ENCODE measurements around the gene IFNL4. TPM values are rescaled to one million over a fixed set of nuclear protein-coding genes. Genes with fewer than 3 reads are reported as not detected.

The IFNL4 gene
- total and polyA plus RNA-seq, 2 donors (not counting 3 experiments of a cell fraction or from before 2014, with no cell fraction given) = not detected

GRCh38 chr19:39236527-39236926, 12.1 kb downstream of the IFNL4 start:
- intact Hi-C loops (cut with micrococcal nuclease) = no loop called here
- ChIA-PET POLR2A (no interaction called here), CTCF (interaction anchor here (0.7 kb wide), 1 partner anchor 16 kb away, joined by 3 read pairs; no protein-coding TSS in a partner anchor)
- no peak overlapping the region for H2AFZ ChIP-seq (ENCODE audit: low read depth, low read length)
- H3K9me1 ChIP-seq (replicated peaks; ENCODE audit: control insufficient read depth, extremely low read depth, insufficient read depth, low read length) = no peaks in the 10 kb centered on the region
- BruUV-seq (replicated peaks) = no TSS peak
- no peak for DNase-seq (ENCODE audit: low read depth, low spot score)
- H3K27ac ChIP-seq (ENCODE audit: insufficient read depth, low read depth, low read length) = no peak overlapping the region
- H3K9ac ChIP-seq (replicated peaks; ENCODE audit: extremely low read depth, insufficient read depth, low read length) = no peak overlapping the region
- no peaks in the 10 kb centered on the region for H3K36me3 ChIP-seq (ENCODE audit: control insufficient read depth in 2 of 2, extremely low read depth in 1 of 2, insufficient read depth in 2 of 2, low read length in 2 of 2)
- H3K4me2 ChIP-seq (ENCODE audit: insufficient read depth, low read length) = no peak overlapping the region
- no peak for FAIRE-seq
- no peaks in the 10 kb centered on the region for H3K79me2 ChIP-seq (ENCODE audit: control insufficient read depth, insufficient read depth, low read length)
- H3K9me3 ChIP-seq (replicated peaks; ENCODE audit: control insufficient read depth, insufficient read depth, low read length) = no peaks in the 10 kb centered on the region
- no peaks in the 10 kb centered on the region for H3K4me1 ChIP-seq (ENCODE audit: control insufficient read depth, extremely low read depth, insufficient read depth, low read length)
- no peak overlapping the region for H3K4me3 ChIP-seq (replicated peaks in 1 of 3; ENCODE audit: insufficient read depth in 1 of 3, low read depth in 1 of 3, low read length in 3 of 3)
- no peak for TF ChIP-seq GATA2 (IDR thresholded peaks at IDR 0.05; ENCODE audit: insufficient read depth, insufficient read length, low read depth, low read length)
- TF ChIP-seq MAX (IDR thresholded peaks at IDR 0.05; ENCODE audit: insufficient read depth, insufficient read length) = no peak
- TF ChIP-seq EZH2 (IDR thresholded peaks at IDR 0.05; ENCODE audit: borderline replicate concordance, low read depth, low read length, severe bottlenecking) = no peak
- no peak for TF ChIP-seq POLR2A (IDR thresholded peaks at IDR 0.05; ENCODE audit: low read depth, low read length)
- TF ChIP-seq CTCF (IDR thresholded peaks at IDR 0.05; ENCODE audit: extremely low read depth in 1 of 2, insufficient read depth in 1 of 2, low read depth in 1 of 2, low read length in 2 of 2) = no peak
- no peak for TF ChIP-seq MYC (IDR thresholded peaks at IDR 0.05; ENCODE audit: low read depth, low read length)
- TF ChIP-seq JUN (IDR thresholded peaks at IDR 0.05; ENCODE audit: borderline replicate concordance, insufficient read depth, insufficient read length, low read depth) = no peak
- no peak for TF ChIP-seq POLR2AphosphoS5 (IDR thresholded peaks at IDR 0.05; ENCODE audit: insufficient read depth, low read depth, low read length)
- no peak for TF ChIP-seq FOS (IDR thresholded peaks at IDR 0.05; ENCODE audit: borderline replicate concordance, insufficient read depth, low read length)
- no peaks in the 10 kb centered on the region for H3K27me3 ChIP-seq (ENCODE audit: control insufficient read depth in 2 of 2, insufficient read depth in 2 of 2, low read length in 2 of 2)
- no peaks in the 10 kb centered on the region for H4K20me1 ChIP-seq (replicated peaks; ENCODE audit: control insufficient read depth, extremely low read depth, insufficient read depth, low read length)
- dilution Hi-C loops (cut with MboI; ENCODE audit: extremely low pct_ligation_motif_present, low sequenced_read_pairs) = no loop called here

Data from endothelial cell of umbilical vein (primary cell).